Measurements from ENCODE around the gene FBXO21. TPM values are rescaled to one million over a fixed set of nuclear protein-coding genes. Genes with fewer than 3 reads are reported as not detected.

Gene FBXO21
- total and polyA plus RNA-seq, 2 donors (not counting 1 experiment from before 2014, with no cell fraction given): 28.2 to 55.7 TPM

- intact Hi-C loops (cut with micrococcal nuclease): no loop called here
- H3K4me3 Mint-ChIP-seq: no peak overlapping the region
- 93% methylated on average over 3 of the region's 3 CpGs for WGBS (ENCODE audit: insufficient coverage)
- H4K20me1 ChIP-seq (ENCODE audit: control insufficient read depth, insufficient read depth, low read length, poor library complexity, severe bottlenecking): no peaks in the 10 kb centered on the region
- H3K27ac ChIP-seq (ENCODE audit: low read length in 2 of 2): no peak overlapping the region
- ChIA-PET POLR2A (no interaction called here), CTCF (no interaction called here)
- H3K9me3 Mint-ChIP-seq (ENCODE audit: insufficient read depth): no peaks in the 10 kb centered on the region
- H3K27ac Mint-ChIP-seq: no peak overlapping the region
- DNase-seq (no peak), ATAC-seq (ENCODE audit: low read depth) (no peak)
- H3K4me2 ChIP-seq (replicated peaks; ENCODE audit: low read depth, low read length, poor library complexity, severe bottlenecking): no peak overlapping the region
- H3K9me3 ChIP-seq (ENCODE audit: control extremely low read depth in 1 of 3, control insufficient read depth in 2 of 3, insufficient read depth in 1 of 3, low read length in 2 of 3): peaks cover 0 to 10% (median 0%) of the 10 kb centered on the region in 3 donors
- TF ChIP-seq EZH2 (IDR thresholded peaks at IDR 0.05; ENCODE audit: borderline replicate concordance, insufficient read depth, low read depth, low read length, poor library complexity, severe bottlenecking) (no peak), CTCF (IDR thresholded peaks at IDR 0.05) (no peak)
- peaks cover 6% of the 10 kb centered on the region for H3K27me3 Mint-ChIP-seq
- no peaks in the 10 kb centered on the region for H3K79me2 ChIP-seq (ENCODE audit: control insufficient read depth, insufficient read depth, low read length)
- H3K4me3 ChIP-seq (ENCODE audit: control extremely low read depth in 1 of 5, extremely low read depth in 1 of 5, insufficient read depth in 1 of 5, low read depth in 2 of 5, low read length in 4 of 5): no peak overlapping the region
- peaks cover 0 to 19% (median 8%) of the 10 kb centered on the region in 4 experiments for H3K27me3 ChIP-seq (replicated peaks in 1 of 4; ENCODE audit: control extremely low read depth in 1 of 4, control insufficient read depth in 3 of 4, insufficient read depth in 4 of 4, low read length in 3 of 4)
- H3K4me1 Mint-ChIP-seq: peaks cover 7% of the 10 kb centered on the region
- no peaks in the 10 kb centered on the region for H3K36me3 ChIP-seq (replicated peaks in 1 of 2; ENCODE audit: control extremely low read depth in 1 of 2, control insufficient read depth in 1 of 2, extremely low read depth in 1 of 2, insufficient read depth in 2 of 2, low read length in 1 of 2)
- peaks cover 10 to 14% of the 10 kb centered on the region in 2 donors for H3K4me1 ChIP-seq (ENCODE audit: control insufficient read depth in 2 of 2, insufficient read depth in 2 of 2, low read length in 2 of 2)
- H2AFZ ChIP-seq (ENCODE audit: insufficient read depth, low read depth, low read length, poor library complexity, severe bottlenecking): no peak overlapping the region
- H3K9ac ChIP-seq (ENCODE audit: low read length): no peak overlapping the region
These were observed 87.5 kb downstream of the FBXO21 start for GRCh38 chr12:117102800-117103181.

GRCh38 chr12:117101953-117102799 is 88.1 kb downstream of the FBXO21 start:
- 75% methylated on average over 13 of the region's 14 CpGs for WGBS (ENCODE audit: insufficient coverage)
- intact Hi-C loops (cut with micrococcal nuclease): no loop called here
- H3K9ac ChIP-seq (ENCODE audit: low read length): no peak overlapping the region
- ChIA-PET POLR2A (no interaction called here), CTCF (interaction anchor here (1.4 kb wide), 1 partner anchor 17 kb away, joined by 4 read pairs; no protein-coding TSS in a partner anchor)
- H3K27ac Mint-ChIP-seq: no peak overlapping the region
- H3K4me3 ChIP-seq (ENCODE audit: control extremely low read depth in 1 of 5, extremely low read depth in 1 of 5, insufficient read depth in 1 of 5, low read depth in 2 of 5, low read length in 4 of 5): no peak overlapping the region
- TF ChIP-seq CTCF (IDR thresholded peaks at IDR 0.05) (no peak), EZH2 (IDR thresholded peaks at IDR 0.05; ENCODE audit: borderline replicate concordance, insufficient read depth, low read depth, low read length, poor library complexity, severe bottlenecking) (no peak)
- no peaks in the 10 kb centered on the region for H3K36me3 ChIP-seq (replicated peaks in 1 of 2; ENCODE audit: control extremely low read depth in 1 of 2, control insufficient read depth in 1 of 2, extremely low read depth in 1 of 2, insufficient read depth in 2 of 2, low read length in 1 of 2)
- no peaks in the 10 kb centered on the region for H3K9me3 Mint-ChIP-seq (ENCODE audit: insufficient read depth)
- peaks cover 12% of the 10 kb centered on the region for H3K27me3 Mint-ChIP-seq
- H3K27me3 ChIP-seq (replicated peaks in 1 of 4; ENCODE audit: control extremely low read depth in 1 of 4, control insufficient read depth in 3 of 4, insufficient read depth in 4 of 4, low read length in 3 of 4): peaks cover 0 to 20% (median 9%) of the 10 kb centered on the region in 4 experiments
- H3K4me1 Mint-ChIP-seq: peaks cover 9% of the 10 kb centered on the region
- no peak overlapping the region for H3K4me3 Mint-ChIP-seq
- peaks cover 0 to 10% (median 0%) of the 10 kb centered on the region in 3 donors for H3K9me3 ChIP-seq (ENCODE audit: control extremely low read depth in 1 of 3, control insufficient read depth in 2 of 3, insufficient read depth in 1 of 3, low read length in 2 of 3)
- no peaks in the 10 kb centered on the region for H4K20me1 ChIP-seq (ENCODE audit: control insufficient read depth, insufficient read depth, low read length, poor library complexity, severe bottlenecking)
- no peak for DNase-seq
- H3K79me2 ChIP-seq (ENCODE audit: control insufficient read depth, insufficient read depth, low read length): no peaks in the 10 kb centered on the region
- no peak overlapping the region for H2AFZ ChIP-seq (ENCODE audit: insufficient read depth, low read depth, low read length, poor library complexity, severe bottlenecking)
- ATAC-seq (ENCODE audit: low read depth): no peak
- no peak overlapping the region for H3K27ac ChIP-seq (ENCODE audit: low read length in 2 of 2)
- peaks cover 11 to 14% of the 10 kb centered on the region in 2 donors for H3K4me1 ChIP-seq (ENCODE audit: control insufficient read depth in 2 of 2, insufficient read depth in 2 of 2, low read length in 2 of 2)
- no peak overlapping the region for H3K4me2 ChIP-seq (replicated peaks; ENCODE audit: low read depth, low read length, poor library complexity, severe bottlenecking)
